Peyer's patch (tissue), 4 donors: ENCODE measurements around the gene ARPP21.

Source experiments
- CTCF ChIP-seq, 6 experiments: fragments of 450-650 bp in 4 of 6; fragments of 200-600 bp in 2 of 6; sonication (generic) in 1 of 6; IDR thresholded peaks; one replicate each; pipeline ENCODE4 v1.5.1; 2017 to 2019; ENCODE audit warnings: antibody characterized with exemption in 6 of 6, mild to moderate bottlenecking in 3 of 6, moderate library complexity in 1 of 6
- POLR2A ChIP-seq, 2 donors: fragments of 450-650 bp; IDR thresholded peaks; one replicate each; pipeline ENCODE4 v1.5.1; 2017; ENCODE audit warnings: antibody characterized with exemption in 2 of 2, mild to moderate bottlenecking in 2 of 2, moderate library complexity in 2 of 2

GRCh38 chr3:35705904-35706303 lies 66.6 kb downstream of the ARPP21 start:
- TF ChIP-seq POLR2A (IDR thresholded peaks at IDR 0.05) (no peak), CTCF (IDR thresholded peaks at IDR 0.05) (no peak)
